Fibroblast of villous mesenchyme (primary cell): ENCODE results near the gene PTPRN2. TPM values are rescaled to one million over a fixed set of nuclear protein-coding genes. Genes with fewer than 3 reads are reported as not detected.
"Not testable (repeated sequence)": the region's sequence is repeated elsewhere in the genome, so short reads cannot be mapped to it uniquely, and the experiment has no call there.

Source experiments
- DNase-seq: peaks from one replicate; pipeline ENCODE4 v3.0.0-alpha.2; 2010; ENCODE audit warnings: low read depth
- H3K4me3 ChIP-seq: 2 replicates; pipeline ENCODE4 v1.5.1; 2011; ENCODE audit warnings: low read depth, mild to moderate bottlenecking, low read length
- CTCF ChIP-seq: IDR thresholded peaks from 2 replicates; pipeline ENCODE4 v1.5.1; 2012; ENCODE audit warnings: low read depth, mild to moderate bottlenecking, low read length; ENCODE audit not compliant: insufficient read depth
- total RNA-seq: library from RNA; depleted of rRNA; stranded (reverse); fragments of >200 nt; gene quantifications from 2 replicates; pipeline ENCODE4 v1.2.3, GENCODE V29; 2012

Gene PTPRN2
- total RNA-seq, 1 donor = not detected

GRCh38 chr7:157906583-157906982 is 681.0 kb downstream of the PTPRN2 start:
- no peak for TF ChIP-seq CTCF
- no peak overlapping the region for H3K4me3 ChIP-seq
- DNase-seq = no peak

- DNase-seq = no peak
- H3K4me3 ChIP-seq = no peak overlapping the region
- no peak for TF ChIP-seq CTCF
Observed at GRCh38 chr7:157905651-157906461, 681.8 kb downstream of the PTPRN2 start.

GRCh38 chr7:157904866-157905570 is 682.6 kb downstream of the PTPRN2 start:
- no peak for TF ChIP-seq CTCF
- no peak for DNase-seq

GRCh38 chr7:157904211-157904865 is 683.3 kb downstream of the PTPRN2 start:
- no peak for DNase-seq
- no peak for TF ChIP-seq CTCF
- no peak overlapping the region for H3K4me3 ChIP-seq

More at GRCh38 chr7:157904866-157905570, 682.6 kb downstream of the PTPRN2 start:
- H3K4me3 ChIP-seq = no peak overlapping the region

GRCh38 chr7:157903710-157904109 is 683.9 kb downstream of the PTPRN2 start:
- no peak overlapping the region for H3K4me3 ChIP-seq
- TF ChIP-seq CTCF = no peak
- no peak for DNase-seq

- H3K4me3 ChIP-seq = no peak overlapping the region
- no peak for TF ChIP-seq CTCF
- DNase-seq = no peak
Observed at GRCh38 chr7:157903296-157903695, 684.3 kb downstream of the PTPRN2 start.

DNA sequence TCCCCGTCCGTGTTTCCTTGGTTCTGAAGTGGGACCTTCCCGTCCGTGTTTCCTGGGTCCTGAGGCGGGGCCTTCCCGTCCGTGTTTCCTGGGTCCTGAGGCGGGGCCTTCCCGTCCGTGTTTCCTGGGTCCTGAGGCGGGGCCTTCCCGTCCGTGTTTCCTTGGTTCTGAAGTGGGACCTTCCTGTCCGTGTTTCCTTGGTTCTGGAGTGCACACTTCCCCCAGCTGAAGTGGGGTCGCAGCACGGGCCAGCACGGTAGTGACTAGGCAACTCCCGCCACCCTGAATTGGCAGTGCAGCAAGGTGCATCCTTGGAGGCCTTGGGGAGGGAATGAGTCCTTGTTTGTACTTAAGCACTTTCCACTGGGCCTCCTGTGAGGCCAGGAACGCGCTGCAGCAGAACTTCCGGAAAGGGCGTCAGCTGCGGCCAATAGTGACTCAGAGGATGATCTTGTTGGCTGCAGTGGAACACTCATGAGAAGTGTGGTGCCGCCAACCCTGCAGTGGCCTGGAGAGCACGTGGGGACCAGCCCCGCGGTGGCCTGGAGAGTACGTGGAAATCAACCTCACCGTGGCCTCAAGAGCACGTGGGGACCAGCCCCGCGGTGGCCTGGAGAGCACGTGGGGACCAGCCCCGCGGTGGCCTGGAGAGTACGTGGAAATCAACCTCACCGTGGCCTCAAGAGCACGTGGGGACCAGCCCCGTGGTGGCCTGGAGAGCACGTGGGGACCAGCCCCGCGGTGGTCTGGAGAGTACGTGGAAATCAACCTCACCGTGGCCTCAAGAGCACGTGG is 685.6 kb downstream of the PTPRN2 start:
- H3K4me3 ChIP-seq, DNase-seq: not testable (repeated sequence)
